Activated naive CD8-positive, alpha-beta T cell treated with anti-CD3 and anti-CD28 coated beads, Interleukin-2, amount 50 U/mL, for 24 hours (primary cell): Measurements from ENCODE around the gene KCNA1.

Source experiments
- ATAC-seq: fragments of 150-1000 bp; cut with Tn5 transposase; one replicate; pipeline ENCODE4 v1.10.0; 2021
- DNase-seq: peaks from one replicate; pipeline ENCODE4 v3.0.0; 2021
- H3K27ac Mint-ChIP-seq: one replicate; pipeline ENCODE4 v1.8.0; 2021; ENCODE audit warnings: mild to moderate bottlenecking, mixed read lengths
- H3K27me3 Mint-ChIP-seq: one replicate; pipeline ENCODE4 v1.8.0; 2021; ENCODE audit warnings: mixed read lengths
- H3K36me3 Mint-ChIP-seq: one replicate; pipeline ENCODE4 v1.8.0; 2021; ENCODE audit warnings: low read depth, mixed read lengths
- H3K4me1 Mint-ChIP-seq: one replicate; pipeline ENCODE4 v1.8.0; 2021; ENCODE audit warnings: mixed read lengths
- H3K4me3 Mint-ChIP-seq: one replicate; pipeline ENCODE4 v1.8.0; 2021; ENCODE audit warnings: mild to moderate bottlenecking, moderate library complexity, mixed read lengths
- H3K9me3 Mint-ChIP-seq: one replicate; pipeline ENCODE4 v1.8.0; 2021; ENCODE audit warnings: mixed read lengths

Gene KCNA1

GRCh38 chr12:4960547-4960946 lies 50.8 kb downstream of the KCNA1 start:
- Mint-ChIP-seq H3K9me3 (no peaks in the 10 kb centered on the region), H3K4me1 (no peaks in the 10 kb centered on the region), H3K27ac (no peak overlapping the region), H3K36me3 (no peaks in the 10 kb centered on the region), H3K27me3 (peaks cover 25% of the 10 kb centered on the region), H3K4me3 (no peak overlapping the region)
- ATAC-seq (no peak), DNase-seq (no peak)

GRCh38 chr12:4961311-4961710 lies 51.6 kb downstream of the KCNA1 start:
- H3K27ac Mint-ChIP-seq = no peak overlapping the region
- DNase-seq = no peak
- no peaks in the 10 kb centered on the region for H3K36me3 Mint-ChIP-seq
- no peaks in the 10 kb centered on the region for H3K4me1 Mint-ChIP-seq
- no peak for ATAC-seq
- peaks cover 23% of the 10 kb centered on the region for H3K27me3 Mint-ChIP-seq
- H3K9me3 Mint-ChIP-seq = no peaks in the 10 kb centered on the region
- H3K4me3 Mint-ChIP-seq = no peak overlapping the region

- Mint-ChIP-seq H3K27me3 (peaks cover 21% of the 10 kb centered on the region), H3K9me3 (no peaks in the 10 kb centered on the region), H3K4me1 (no peaks in the 10 kb centered on the region), H3K36me3 (no peaks in the 10 kb centered on the region), H3K4me3 (no peak overlapping the region), H3K27ac (no peak overlapping the region)
- ATAC-seq (no peak), DNase-seq (no peak)
These were observed 53.1 kb downstream of the KCNA1 start for GRCh38 chr12:4962539-4963486.
